CD14-positive monocyte (primary cell): ENCODE data around the gene NPIPA5. TPM values are rescaled to one million over a fixed set of nuclear protein-coding genes. Genes with fewer than 3 reads are reported as not detected.
A peak's percentile ranks its signal among the peaks of the same experiment; 100 is the strongest.
"Not testable (repeated sequence)": the region's sequence is repeated elsewhere in the genome, so short reads cannot be mapped to it uniquely, and the experiment has no call there.

Experiments
- DNase-seq, 3 donors: peaks; one replicate each; pipeline ENCODE4 v3.0.0-alpha.2; 2011 to 2022
- H2AFZ ChIP-seq: 2 replicates; pipeline ENCODE4 v1.6.0; 2012; ENCODE audit warnings: mild to moderate bottlenecking, low read depth, low read length, inconsistent platforms; ENCODE audit not compliant: insufficient read depth, poor library complexity, severe bottlenecking
- H3K27ac ChIP-seq, 2 donors: 1 replicate in 1 of 2; 2 replicates in 1 of 2; pipeline ENCODE4 v1.5.1; 2012 to 2013; ENCODE audit warnings: low read length in 2 of 2, control low read depth in 1 of 2, inconsistent platforms in 1 of 2, low read depth in 1 of 2, mild to moderate bottlenecking in 1 of 2
- H3K27me3 ChIP-seq, 2 donors: one replicate each; pipeline versions ENCODE4 v1.6.0 to v1.6.1; 2011 to 2013; ENCODE audit warnings: low read length in 2 of 2; ENCODE audit not compliant: control insufficient read depth in 2 of 2, insufficient read depth in 2 of 2
- H3K36me3 ChIP-seq, 2 donors: replicated peaks in 1 of 2; 1 replicate in 1 of 2; 2 replicates in 1 of 2; pipeline versions ENCODE4 v1.5.1 to v1.6.1; 2012 to 2013; ENCODE audit warnings: low read length in 2 of 2, control low read depth in 1 of 2, inconsistent platforms in 1 of 2, mild to moderate bottlenecking in 1 of 2; ENCODE audit not compliant: insufficient read depth in 2 of 2, control insufficient read depth in 1 of 2
- H3K4me1 ChIP-seq, 2 donors: 1 replicate in 1 of 2; 2 replicates in 1 of 2; pipeline versions ENCODE4 v1.5.1 to v1.6.1; 2012 to 2013; ENCODE audit warnings: low read length in 2 of 2, control low read depth in 1 of 2, inconsistent platforms in 1 of 2, mild to moderate bottlenecking in 1 of 2, moderate library complexity in 1 of 2; ENCODE audit not compliant: insufficient read depth in 2 of 2, control insufficient read depth in 1 of 2
- H3K4me2 ChIP-seq: replicated peaks from 2 replicates; pipeline ENCODE3; 2012; ENCODE audit warnings: low read length, moderate library complexity, mild to moderate bottlenecking; ENCODE audit not compliant: poor library complexity, severe bottlenecking; ENCODE audit errors: extremely low read depth
- H3K4me3 ChIP-seq, 3 experiments: fragments of 200-600 bp in 1 of 3; sonication (generic) in 1 of 3; replicated peaks in 1 of 3; 1 replicate in 2 of 3; 2 replicates in 1 of 3; pipeline ENCODE4 v1.5.1; 2011 to 2013; ENCODE audit warnings: low read length in 3 of 3, mild to moderate bottlenecking in 3 of 3, control low read depth in 2 of 3, low read depth in 2 of 3, inconsistent platforms in 1 of 3, moderate library complexity in 1 of 3
- H3K79me2 ChIP-seq: 2 replicates; pipeline ENCODE4 v1.6.0; 2012; ENCODE audit warnings: mild to moderate bottlenecking, control low read depth, inconsistent platforms, low read length, moderate library complexity; ENCODE audit not compliant: insufficient read depth
- H3K9ac ChIP-seq: 2 replicates; pipeline ENCODE4 v1.6.0; 2017; ENCODE audit warnings: low read length, mild to moderate bottlenecking; ENCODE audit not compliant: insufficient read depth, poor library complexity, severe bottlenecking
- H3K9me3 ChIP-seq, 2 donors: replicated peaks in 1 of 2; 1 replicate in 1 of 2; 2 replicates in 1 of 2; pipeline versions ENCODE4 v1.5.1 to v1.6.1; 2012 to 2013; ENCODE audit warnings: low read length in 2 of 2, control low read depth in 1 of 2; ENCODE audit not compliant: control insufficient read depth in 1 of 2, insufficient read depth in 1 of 2
- H4K20me1 ChIP-seq: 2 replicates; pipeline ENCODE4 v1.6.0; 2012; ENCODE audit warnings: mild to moderate bottlenecking, low read length, control low read depth, moderate library complexity; ENCODE audit not compliant: insufficient read depth
- H3K27ac Mint-ChIP-seq, 7 donors: one replicate each; pipeline ENCODE4 v1.8.0; 2020; ENCODE audit warnings: mild to moderate bottlenecking in 7 of 7, mixed read lengths in 7 of 7, moderate library complexity in 6 of 7, inconsistent platforms in 2 of 7
- H3K27me3 Mint-ChIP-seq, 3 donors: one replicate each; pipeline ENCODE4 v1.8.0; 2021 to 2022; ENCODE audit warnings: low read depth in 3 of 3, mild to moderate bottlenecking in 3 of 3, mixed read lengths in 3 of 3, moderate library complexity in 3 of 3, inconsistent platforms in 1 of 3
- H3K36me3 Mint-ChIP-seq, 2 donors: one replicate each; pipeline ENCODE4 v1.8.0; 2020; ENCODE audit warnings: mixed read lengths in 2 of 2, inconsistent platforms in 1 of 2, mild to moderate bottlenecking in 1 of 2
- H3K4me1 Mint-ChIP-seq: one replicate; pipeline ENCODE4 v1.8.0; 2020; ENCODE audit warnings: mild to moderate bottlenecking, mixed read lengths
- H3K4me3 Mint-ChIP-seq, 2 donors: one replicate each; pipeline ENCODE4 v1.8.0; 2020; ENCODE audit warnings: mild to moderate bottlenecking in 2 of 2, mixed read lengths in 2 of 2, moderate library complexity in 1 of 2
- H3K9me3 Mint-ChIP-seq, 7 donors: one replicate each; pipeline ENCODE4 v1.8.0; 2020 to 2022; ENCODE audit warnings: mixed read lengths in 7 of 7, mild to moderate bottlenecking in 6 of 7, moderate library complexity in 6 of 7, inconsistent platforms in 2 of 7
- WGBS: methylation state at CpG from one replicate; pipeline ENCODE4 v1.1.5; 2013; ENCODE audit warnings: missing lambda C conversion rate; ENCODE audit not compliant: insufficient coverage; 5-methylcytosine and 5-hydroxymethylcytosine counted together
- intact Hi-C, 2 donors: fragments of 100-400 bp; cut with micrococcal nuclease; formaldehyde crosslinking; loops; one replicate each; pipeline versions ENCODE4 v1.15.0 to v1.15.1; 2023
- polyA plus RNA-seq, 3 donors: library from polyadenylated mRNA; depleted of rRNA in 1 of 3; unstranded in 2 of 3; stranded (reverse) in 1 of 3; fragments of 300-500 nt in 2 of 3; fragments of >200 nt in 1 of 3; fragmentation: Illumina TruSeq in 2 of 3; gene quantifications; 1 replicate in 2 of 3; 2 replicates in 1 of 3; pipeline ENCODE4 v1.2.3, GENCODE V29; 2012 to 2021

Gene NPIPA5
- polyA plus RNA-seq, 3 donors, result 16.2 TPM; not detected in 2

DNA sequence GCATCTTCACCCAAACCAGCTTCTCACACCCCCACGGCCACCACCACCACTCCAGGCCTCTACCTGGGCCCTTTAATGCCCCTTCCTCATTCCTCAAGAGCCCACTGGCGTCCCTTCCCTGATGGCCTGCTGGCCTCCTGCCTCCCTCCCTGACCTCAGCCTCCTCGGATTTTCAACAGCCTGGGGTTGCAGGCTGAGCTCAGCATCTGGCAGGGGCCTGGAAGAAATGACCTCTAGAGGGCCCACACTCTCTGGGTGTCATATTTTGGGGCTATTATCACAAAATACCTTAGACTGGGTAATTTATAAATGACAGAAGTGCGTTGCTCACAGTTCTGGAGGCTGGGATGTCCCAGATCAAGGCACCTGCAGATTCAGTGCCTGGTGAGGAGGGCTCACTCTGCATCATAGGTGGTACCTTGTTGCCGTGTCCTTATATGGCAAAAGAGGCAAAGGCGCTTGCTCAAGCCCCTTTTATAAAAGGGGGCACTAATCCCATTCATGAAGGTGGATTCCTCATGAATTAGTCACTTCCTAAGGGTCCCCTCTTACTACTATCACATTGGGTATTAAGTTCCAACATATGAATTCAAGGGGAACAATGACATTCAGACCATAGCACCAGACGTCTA lies 40.0 kb downstream of the NPIPA5 start:
- H3K27me3 ChIP-seq, H4K20me1 ChIP-seq, H3K27me3 Mint-ChIP-seq, H3K9me3 Mint-ChIP-seq, H3K36me3 ChIP-seq, H3K36me3 Mint-ChIP-seq, DNase-seq, H3K4me3 ChIP-seq, H3K27ac Mint-ChIP-seq, H3K9me3 ChIP-seq, H3K79me2 ChIP-seq, H3K9ac ChIP-seq, intact Hi-C loops, H2AFZ ChIP-seq, H3K4me1 ChIP-seq, H3K4me3 Mint-ChIP-seq, H3K27ac ChIP-seq, H3K4me1 Mint-ChIP-seq, H3K4me2 ChIP-seq: not testable (repeated sequence)
- WGBS, result no CpG with 5 or more reads among the region's 7 CpGs

GRCh38 chr16:15335609-15336008 lies 42.5 kb downstream of the NPIPA5 start:
- H3K9me3 ChIP-seq, H4K20me1 ChIP-seq, H3K4me3 Mint-ChIP-seq, H3K27me3 ChIP-seq, H3K9me3 Mint-ChIP-seq, H3K4me2 ChIP-seq, intact Hi-C loops, DNase-seq, H3K27me3 Mint-ChIP-seq, H3K36me3 ChIP-seq, H3K27ac ChIP-seq, H2AFZ ChIP-seq, H3K4me1 ChIP-seq, H3K4me3 ChIP-seq, H3K4me1 Mint-ChIP-seq, H3K36me3 Mint-ChIP-seq, H3K79me2 ChIP-seq, H3K9ac ChIP-seq, H3K27ac Mint-ChIP-seq: not testable (repeated sequence)
- no CpG with 5 or more reads among the region's 2 CpGs for WGBS

- peak overlapping the region in 1 of 7 donors; percentile 68 for H3K27ac Mint-ChIP-seq
- H3K27me3 ChIP-seq, H2AFZ ChIP-seq, H3K4me3 ChIP-seq, H3K9me3 Mint-ChIP-seq, H3K36me3 ChIP-seq, DNase-seq, H3K27ac ChIP-seq, H3K79me2 ChIP-seq, H3K36me3 Mint-ChIP-seq, H3K4me3 Mint-ChIP-seq, H4K20me1 ChIP-seq, H3K9ac ChIP-seq, H3K4me1 ChIP-seq, H3K4me1 Mint-ChIP-seq, H3K9me3 ChIP-seq, H3K27me3 Mint-ChIP-seq, intact Hi-C loops, H3K4me2 ChIP-seq: not testable (repeated sequence)
- WGBS, result no CpG with 5 or more reads among the region's 5 CpGs
Observed at GRCh38 chr16:15333969-15334368, 44.1 kb downstream of the NPIPA5 start.

DNA sequence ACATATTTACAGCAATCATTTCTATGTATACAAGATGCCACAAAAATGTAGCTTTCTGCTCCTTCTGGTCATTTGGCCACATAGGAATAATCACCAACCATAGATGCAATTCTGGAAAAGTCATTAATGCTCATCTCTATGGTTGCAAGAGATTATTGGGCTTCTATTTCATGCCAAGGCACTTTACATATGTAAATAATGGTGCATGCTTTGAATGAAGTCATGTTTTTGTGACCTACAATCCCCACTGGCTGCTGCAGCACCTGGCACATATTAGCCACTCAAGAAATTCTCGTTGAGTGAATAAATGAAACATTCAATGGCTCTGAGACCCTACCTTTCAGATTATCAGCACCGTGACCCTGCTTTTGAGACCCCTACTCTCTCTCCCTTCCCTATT lies 47.1 kb downstream of the NPIPA5 start:
- not testable (repeated sequence) for H3K9me3 Mint-ChIP-seq
- no CpG with 5 or more reads among the region's 2 CpGs for WGBS

More for the DNA sequence above, 47.1 kb downstream of the NPIPA5 start:
- H2AFZ ChIP-seq, H3K36me3 Mint-ChIP-seq, H3K36me3 ChIP-seq, H3K4me2 ChIP-seq, H3K4me3 Mint-ChIP-seq, H3K9ac ChIP-seq, H3K27me3 Mint-ChIP-seq, H3K4me1 Mint-ChIP-seq, H3K9me3 ChIP-seq, H4K20me1 ChIP-seq, H3K27ac Mint-ChIP-seq, H3K4me1 ChIP-seq, DNase-seq, H3K79me2 ChIP-seq, H3K27me3 ChIP-seq, H3K27ac ChIP-seq, intact Hi-C loops, H3K4me3 ChIP-seq: not testable (repeated sequence)
